CD4-positive, alpha-beta T cell treated with Interleukin-10 for 1 hour (primary cell): ENCODE data around the gene EPS15.
"Not testable (repeated sequence)": the region's sequence is repeated elsewhere in the genome, so short reads cannot be mapped to it uniquely, and the experiment has no call there.

Experiments used
- DNase-seq: peaks from one replicate; pipeline ENCODE4 v3.0.0-alpha.2; 2020

The EPS15 gene

GRCh38 chr1:51422367-51423072 is 96.5 kb downstream of the EPS15 start:
- no peak for DNase-seq

DNA sequence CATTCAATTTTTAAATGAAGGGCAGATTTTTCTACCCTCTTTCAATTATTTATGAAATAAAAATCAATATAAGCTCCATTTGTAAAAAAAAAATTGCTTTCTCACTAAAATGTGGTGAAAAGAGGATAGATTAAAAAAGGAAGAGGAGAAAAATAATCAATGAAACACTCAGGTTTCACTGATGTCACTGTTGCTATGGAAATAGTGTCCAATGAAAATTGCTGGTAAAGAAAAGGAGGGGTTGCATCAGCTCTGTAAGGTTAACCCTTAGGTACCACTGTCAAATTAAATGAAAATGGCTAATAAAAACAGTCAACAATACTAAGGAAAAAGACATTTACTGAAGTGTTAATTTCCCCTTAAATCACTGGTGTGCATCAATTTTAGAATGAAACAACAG is 97.1 kb downstream of the EPS15 start:
- peak; percentile 39 for DNase-seq

DNA sequence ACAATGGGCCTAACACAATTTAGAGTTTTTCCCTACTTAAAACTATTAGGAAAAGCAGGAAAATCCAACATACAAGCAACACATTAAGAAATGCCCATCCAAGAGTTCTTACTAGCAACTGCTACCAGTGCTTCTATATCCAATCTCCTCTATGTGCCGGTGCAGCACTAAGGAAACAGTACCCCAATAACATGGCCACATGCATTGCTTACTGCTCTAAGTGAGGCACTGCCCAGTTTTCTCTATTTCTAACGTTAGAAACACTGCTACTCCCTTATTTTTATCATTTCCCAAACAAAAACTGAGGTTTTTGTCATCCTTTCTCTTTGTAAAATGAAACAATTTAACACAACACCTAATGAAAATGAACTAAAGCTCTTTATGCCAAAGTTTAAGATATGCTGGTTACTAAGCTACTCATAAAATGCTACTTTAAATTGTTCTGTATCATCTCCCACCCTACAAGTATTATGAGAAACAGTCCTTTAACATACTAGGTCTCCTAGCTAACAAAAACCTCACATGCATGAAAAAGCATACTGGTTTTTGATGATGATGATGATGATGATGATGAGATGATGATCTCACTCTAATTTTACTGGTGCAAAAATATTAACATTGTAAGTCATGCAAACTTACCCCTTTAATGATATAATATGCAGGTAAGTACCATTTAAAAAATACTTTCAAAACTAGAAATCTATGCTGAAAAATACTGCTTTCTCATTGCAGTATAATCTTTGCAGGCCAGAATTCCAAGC is 98.0 kb downstream of the EPS15 start:
- DNase-seq: no peak

- no peak for DNase-seq
Measured at GRCh38 chr1:51418384-51418959, 100.6 kb downstream of the EPS15 start.

- DNase-seq: no peak
Measured at GRCh38 chr1:51417496-51418383, 101.3 kb downstream of the EPS15 start.

DNA sequence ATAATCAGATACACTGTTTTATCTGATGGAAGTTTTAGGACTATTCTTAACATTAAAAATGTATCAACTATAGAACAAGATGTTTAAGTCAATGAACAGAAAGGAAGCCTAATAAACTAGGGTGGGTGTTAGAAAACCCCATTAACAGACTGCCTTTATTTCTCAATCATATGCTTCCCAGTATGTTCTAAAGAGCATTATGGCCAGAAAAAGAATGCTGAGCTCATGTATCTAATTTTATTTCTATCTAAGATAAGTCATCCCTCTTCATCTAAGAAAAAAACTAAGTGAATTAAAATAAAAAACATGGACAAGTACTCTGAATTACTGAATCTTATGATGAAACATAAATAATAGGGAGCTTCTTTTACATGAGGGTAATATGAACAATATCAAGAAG is 102.2 kb downstream of the EPS15 start:
- no peak for DNase-seq

DNA sequence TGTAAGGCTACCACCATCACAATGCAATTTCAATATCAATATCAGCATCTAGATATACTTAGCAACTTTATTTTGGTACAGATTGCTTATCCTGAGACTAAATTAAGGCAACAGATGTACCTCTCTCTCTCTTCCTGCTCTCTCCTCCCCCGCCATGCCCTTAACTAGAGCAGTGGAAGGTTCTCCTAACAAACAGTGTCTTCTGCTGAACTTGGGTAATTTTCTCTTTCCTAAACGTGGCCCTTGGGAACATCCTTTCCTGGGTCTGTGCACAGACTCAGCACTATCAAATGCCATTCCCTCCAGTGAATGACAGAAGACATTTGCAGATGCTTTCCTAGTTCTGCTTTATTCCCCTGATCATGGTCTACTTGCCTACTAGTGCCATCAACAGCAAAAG is 103.1 kb downstream of the EPS15 start:
- no peak for DNase-seq

DNA sequence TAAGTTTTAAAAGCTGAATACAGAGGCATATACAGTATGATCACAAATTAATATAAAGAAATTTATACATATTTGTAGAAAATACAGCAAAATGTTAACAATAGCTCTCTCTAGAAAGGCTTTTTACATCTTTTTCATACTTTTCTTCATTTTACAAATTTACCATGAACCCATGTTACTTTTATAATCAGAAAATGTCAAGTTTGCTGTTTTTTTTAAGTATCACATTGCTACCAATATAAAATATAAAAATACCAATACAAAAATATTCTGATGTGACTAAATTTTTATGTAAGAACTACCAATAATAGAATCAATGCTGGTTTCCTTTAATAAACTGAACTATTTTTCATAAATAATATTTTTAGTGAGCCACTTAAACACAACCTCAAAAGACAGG is 104.3 kb downstream of the EPS15 start:
- DNase-seq: no peak

DNA sequence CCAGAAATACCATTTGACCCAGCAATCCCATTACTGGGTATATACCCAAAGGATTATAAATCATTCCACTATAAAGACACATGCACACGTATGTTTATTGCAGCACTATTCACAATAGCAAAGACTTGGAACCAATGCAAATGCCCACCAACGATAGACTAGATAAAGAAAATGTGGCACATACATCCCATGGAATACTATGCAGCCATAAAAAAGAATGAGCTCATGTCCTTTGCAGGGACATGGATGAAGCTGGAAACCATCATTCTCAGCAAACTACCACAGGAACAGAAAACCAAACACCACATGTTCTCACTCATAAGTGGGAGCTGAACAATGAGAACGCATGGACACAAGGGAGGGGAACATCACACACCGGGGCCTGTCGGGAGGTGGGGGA is 107.2 kb downstream of the EPS15 start:
- DNase-seq: not testable (repeated sequence)

DNA sequence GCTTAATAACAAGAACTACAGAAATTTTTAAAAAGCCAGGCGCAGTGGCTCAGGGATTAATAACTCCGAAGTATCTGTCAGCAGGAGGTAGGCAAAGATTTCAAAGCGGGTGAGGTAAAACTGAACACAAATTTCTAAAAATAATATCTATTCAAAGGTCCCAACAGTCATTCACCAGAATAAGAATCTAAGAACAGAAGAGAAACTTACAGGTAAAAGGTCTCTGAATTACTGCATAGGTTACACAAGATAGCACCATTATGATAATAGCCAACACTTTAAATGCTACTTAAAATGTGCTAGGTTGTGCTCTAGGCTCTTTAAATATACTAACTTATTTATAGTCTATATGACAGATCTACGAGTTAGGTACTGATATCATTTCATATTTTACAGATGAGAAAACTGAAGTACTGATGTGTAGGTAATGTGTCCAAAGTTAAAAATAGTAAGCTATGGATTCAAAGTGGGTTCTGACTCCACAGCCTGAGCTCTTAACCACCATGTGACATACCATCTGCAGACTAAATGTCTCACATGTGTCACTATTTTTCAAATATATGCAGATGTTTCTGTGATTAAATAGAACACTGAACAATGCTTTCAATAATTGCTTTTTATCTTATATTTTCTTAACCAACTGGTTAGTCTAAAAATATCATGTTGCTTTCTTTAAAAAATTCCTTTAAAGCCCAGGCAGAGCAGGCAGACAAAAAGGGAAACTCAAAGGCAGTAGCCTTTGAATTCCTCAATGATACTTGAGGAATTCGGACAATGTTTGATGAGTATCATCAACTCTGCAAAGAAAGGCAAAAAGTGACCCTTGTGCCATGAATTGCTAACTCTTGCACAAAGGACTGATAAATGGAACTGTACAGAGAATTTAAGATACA is 108.3 kb downstream of the EPS15 start:
- DNase-seq: no peak

- not testable (repeated sequence) for DNase-seq
Measured at GRCh38 chr1:51409755-51410541, 109.1 kb downstream of the EPS15 start.

GRCh38 chr1:51392241-51392640 is 126.8 kb downstream of the EPS15 start:
- DNase-seq: no peak

DNA sequence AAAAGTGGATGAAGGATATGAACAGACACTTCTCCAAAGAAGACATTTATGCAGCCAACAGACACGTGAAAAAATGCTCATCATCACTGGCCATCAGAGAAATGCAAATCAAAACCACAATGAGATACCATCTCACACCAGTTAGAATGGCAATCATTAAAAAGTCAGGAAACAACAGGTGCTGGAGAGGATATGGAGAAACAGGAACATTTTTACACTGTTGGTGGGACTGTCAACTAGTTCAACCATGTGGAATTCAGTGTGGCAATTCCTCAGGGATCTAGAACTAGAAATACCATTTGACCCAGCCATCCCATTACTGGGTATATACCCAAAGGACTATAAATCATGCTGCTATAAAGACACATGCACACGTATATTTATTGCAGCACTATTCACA is 128.4 kb downstream of the EPS15 start:
- not testable (repeated sequence) for DNase-seq

DNA sequence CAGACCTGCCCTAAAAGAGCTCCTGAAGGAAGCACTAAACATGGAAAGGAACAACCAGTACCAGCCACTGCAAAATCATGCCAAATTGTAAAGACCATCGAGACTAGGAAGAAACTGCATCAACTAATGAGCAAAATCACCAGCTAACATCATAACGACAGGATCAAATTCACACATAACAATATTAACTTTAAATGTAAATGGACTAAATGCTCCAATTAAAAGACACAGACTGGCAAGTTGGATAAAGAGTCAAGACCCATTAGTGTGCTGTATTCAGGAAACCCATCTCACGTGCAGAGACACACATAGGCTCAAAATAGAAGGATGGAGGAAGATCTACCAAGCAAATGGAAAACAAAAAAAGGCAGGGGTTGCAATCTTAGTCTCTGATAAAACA is 131.8 kb downstream of the EPS15 start:
- not testable (repeated sequence) for DNase-seq

DNA sequence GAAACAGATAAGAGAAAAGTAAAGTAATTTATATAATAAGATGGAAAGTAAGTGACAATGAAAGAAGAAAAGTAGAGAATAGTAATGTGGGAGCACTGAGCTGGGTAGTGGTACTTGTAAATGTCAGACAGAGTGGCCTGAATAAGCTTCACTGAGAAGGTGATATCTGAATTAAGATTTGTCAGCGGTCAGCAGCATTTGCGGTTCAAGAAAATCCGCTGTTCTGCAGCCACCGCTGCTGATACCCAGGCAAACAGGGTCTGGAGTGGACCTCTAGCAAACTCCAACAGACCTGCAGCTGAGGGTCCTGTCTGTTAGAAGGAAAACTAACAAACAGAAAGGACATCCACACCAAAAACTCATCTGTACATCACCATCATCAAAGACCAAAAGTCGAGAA is 132.8 kb downstream of the EPS15 start:
- not testable (repeated sequence) for DNase-seq

- DNase-seq: no peak
Measured at GRCh38 chr1:51385776-51386175, 133.3 kb downstream of the EPS15 start.

DNA sequence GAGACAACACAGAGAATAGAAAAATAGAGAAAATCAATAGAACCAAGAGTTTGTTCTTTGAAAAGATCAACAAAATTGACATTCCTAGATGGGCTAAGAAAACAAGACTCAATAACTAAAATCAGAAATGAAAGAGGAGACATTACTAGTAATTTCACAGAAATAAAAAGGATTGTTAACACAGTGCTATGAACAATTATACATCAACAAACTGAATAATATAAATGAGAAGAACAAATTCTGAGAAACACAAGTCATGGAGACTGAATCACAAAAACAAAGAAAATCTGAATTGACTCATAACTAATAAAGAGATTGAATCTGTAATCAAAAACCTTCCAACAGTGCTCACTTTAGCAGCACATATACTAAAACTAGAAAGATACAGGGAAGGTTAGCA is 137.1 kb downstream of the EPS15 start:
- DNase-seq: no peak

DNA sequence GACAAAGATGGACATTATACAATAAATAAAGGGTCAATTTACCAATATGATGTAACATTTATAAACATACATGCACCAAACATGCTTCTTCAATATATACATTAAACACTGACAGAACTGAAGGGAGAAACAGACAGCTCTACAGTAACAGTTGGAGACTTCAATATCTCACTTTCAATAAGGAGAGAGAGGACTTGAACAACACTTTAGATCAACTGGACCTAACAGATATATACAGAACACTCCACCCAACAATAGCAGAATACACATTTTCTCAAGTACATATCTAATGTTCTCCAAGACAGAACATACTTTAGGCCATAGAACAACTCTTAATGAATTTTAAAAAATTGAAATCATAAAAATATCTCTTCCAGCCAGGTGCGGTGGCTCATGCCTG is 138.1 kb downstream of the EPS15 start:
- no peak for DNase-seq

GRCh38 chr1:51378871-51379270 is 140.2 kb downstream of the EPS15 start:
- DNase-seq: no peak

- no peak for DNase-seq
Measured at GRCh38 chr1:51373898-51374297, 145.2 kb downstream of the EPS15 start.

DNA sequence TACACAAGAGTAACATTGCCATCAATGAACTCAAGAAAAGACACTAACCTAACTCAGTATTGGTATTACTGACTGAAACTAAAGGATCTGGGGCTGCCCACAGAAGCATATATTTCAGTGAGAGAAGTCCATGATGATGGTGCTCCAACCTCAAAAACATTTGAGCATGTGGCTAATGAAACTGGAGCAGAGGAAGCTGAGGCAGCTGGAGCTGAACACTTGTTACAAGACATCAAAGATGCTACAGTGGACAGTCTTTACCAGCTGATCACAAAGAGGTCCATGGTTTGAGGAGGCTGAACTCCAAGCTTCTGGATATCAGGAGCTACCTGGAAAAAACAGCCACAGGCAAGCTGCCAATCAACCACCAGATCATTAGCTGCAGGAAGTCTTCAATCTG is 146.5 kb downstream of the EPS15 start:
- DNase-seq: no peak
